ENCODE data around the gene CUBN.

Gene CUBN

GRCh38 chr10:16819436-16819835 is 310.2 kb downstream of the CUBN start:
- Histone ChIP-seq H3K36me3 (ENCODE audit: control insufficient read depth, insufficient read depth, low read length) (no peaks in the 10 kb centered on the region), H3K4me1 (ENCODE audit: control insufficient read depth, insufficient read depth, low read length) (peaks cover 5% of the 10 kb centered on the region), H3K4me3 (ENCODE audit: insufficient read depth, low read depth, low read length) (no peak overlapping the region), H3K27ac (ENCODE audit: insufficient read depth, low read depth, low read length, poor library complexity, severe bottlenecking) (no peak overlapping the region), H3K9me3 (ENCODE audit: control insufficient read depth, low read length) (peaks cover 8% of the 10 kb centered on the region), H3K27me3 (ENCODE audit: control insufficient read depth, insufficient read depth, low read length, poor library complexity, severe bottlenecking) (peaks cover 13% of the 10 kb centered on the region)
- WGBS, 2 experiments: 79 to 82% methylated on average over 2 to 3 of the region's 3 CpGs

DNA sequence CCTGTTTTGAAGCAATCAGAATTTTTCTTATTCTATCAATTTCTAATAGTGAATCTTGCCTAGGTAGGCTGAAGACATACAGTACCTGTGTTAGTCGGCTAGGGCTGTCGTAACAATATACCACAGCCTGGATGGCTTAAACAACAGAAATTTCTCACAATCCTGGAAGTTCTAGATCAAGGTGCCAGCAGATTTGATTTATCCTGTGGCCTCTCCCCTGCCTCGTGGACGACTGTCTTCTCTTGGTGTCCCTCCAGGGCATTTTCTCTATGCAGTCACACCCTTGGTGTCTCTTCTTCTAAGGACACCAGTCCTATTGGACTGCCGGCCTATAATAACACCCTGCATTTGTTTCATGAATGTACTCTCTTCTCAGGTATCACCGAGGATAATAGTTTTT is 310.6 kb downstream of the CUBN start:
- Histone ChIP-seq H3K27ac (ENCODE audit: insufficient read depth, low read depth, low read length, poor library complexity, severe bottlenecking) (no peak overlapping the region), H3K9me3 (ENCODE audit: control insufficient read depth, low read length) (peaks cover 8% of the 10 kb centered on the region), H3K27me3 (ENCODE audit: control insufficient read depth, insufficient read depth, low read length, poor library complexity, severe bottlenecking) (peaks cover 13% of the 10 kb centered on the region), H3K4me1 (ENCODE audit: control insufficient read depth, insufficient read depth, low read length) (peaks cover 5% of the 10 kb centered on the region), H3K4me3 (ENCODE audit: insufficient read depth, low read depth, low read length) (no peak overlapping the region), H3K36me3 (ENCODE audit: control insufficient read depth, insufficient read depth, low read length) (no peaks in the 10 kb centered on the region)
- 88 to 89% methylated on average over 6 of the region's 6 CpGs for whole genome bisulfite sequencing, 2 experiments

GRCh38 chr10:16817125-16818019 is 312.2 kb downstream of the CUBN start, which contains the start of gene RSU1:
Gene RSU1 (minus strand): TSS chr10:16817424. CDS start chr10:16817081, 343 bp downstream.
- Histone ChIP-seq H3K27ac (ENCODE audit: insufficient read depth, low read depth, low read length, poor library complexity, severe bottlenecking) (no peak within 1 kb of the TSS), H3K9me3 (ENCODE audit: control insufficient read depth, low read length) (peaks cover 3% of the 10 kb centered on the region), H3K4me3 (ENCODE audit: insufficient read depth, low read depth, low read length) (peak within 1 kb of the TSS; percentile 78), H3K36me3 (ENCODE audit: control insufficient read depth, insufficient read depth, low read length) (no peaks in the 10 kb centered on the region), H3K4me1 (ENCODE audit: control insufficient read depth, insufficient read depth, low read length) (peaks cover 5% of the 10 kb centered on the region), H3K27me3 (ENCODE audit: control insufficient read depth, insufficient read depth, low read length, poor library complexity, severe bottlenecking) (peaks cover 13% of the 10 kb centered on the region)
- WGBS, 2 experiments: 0% methylated on average over 65 of the region's 65 CpGs

- H3K36me3 ChIP-seq (ENCODE audit: control insufficient read depth, insufficient read depth, low read length): no peaks in the 10 kb centered on the region
- H3K27ac ChIP-seq (ENCODE audit: insufficient read depth, low read depth, low read length, poor library complexity, severe bottlenecking): no peak overlapping the region
- H3K4me3 ChIP-seq (ENCODE audit: insufficient read depth, low read depth, low read length): peak overlapping the region; percentile 78
- peaks cover 13% of the 10 kb centered on the region for H3K27me3 ChIP-seq (ENCODE audit: control insufficient read depth, insufficient read depth, low read length, poor library complexity, severe bottlenecking)
- H3K9me3 ChIP-seq (ENCODE audit: control insufficient read depth, low read length): no peaks in the 10 kb centered on the region
- 7 to 8% methylated on average over 12 of the region's 12 CpGs for WGBS, 2 experiments
- peaks cover 5% of the 10 kb centered on the region for H3K4me1 ChIP-seq (ENCODE audit: control insufficient read depth, insufficient read depth, low read length)
Measured at GRCh38 chr10:16816830-16817124, 312.8 kb downstream of the CUBN start.

- H3K36me3 ChIP-seq (ENCODE audit: control insufficient read depth, insufficient read depth, low read length): no peaks in the 10 kb centered on the region
- H3K27ac ChIP-seq (ENCODE audit: insufficient read depth, low read depth, low read length, poor library complexity, severe bottlenecking): no peak overlapping the region
- H3K4me1 ChIP-seq (ENCODE audit: control insufficient read depth, insufficient read depth, low read length): peaks cover 5% of the 10 kb centered on the region
- WGBS, 2 experiments: 80 to 88% methylated on average over 4 of the region's 4 CpGs
- peaks cover 13% of the 10 kb centered on the region for H3K27me3 ChIP-seq (ENCODE audit: control insufficient read depth, insufficient read depth, low read length, poor library complexity, severe bottlenecking)
- peak overlapping the region; percentile 78 for H3K4me3 ChIP-seq (ENCODE audit: insufficient read depth, low read depth, low read length)
- H3K9me3 ChIP-seq (ENCODE audit: control insufficient read depth, low read length): no peaks in the 10 kb centered on the region
Measured at GRCh38 chr10:16816171-16816570, 313.4 kb downstream of the CUBN start.

DNA sequence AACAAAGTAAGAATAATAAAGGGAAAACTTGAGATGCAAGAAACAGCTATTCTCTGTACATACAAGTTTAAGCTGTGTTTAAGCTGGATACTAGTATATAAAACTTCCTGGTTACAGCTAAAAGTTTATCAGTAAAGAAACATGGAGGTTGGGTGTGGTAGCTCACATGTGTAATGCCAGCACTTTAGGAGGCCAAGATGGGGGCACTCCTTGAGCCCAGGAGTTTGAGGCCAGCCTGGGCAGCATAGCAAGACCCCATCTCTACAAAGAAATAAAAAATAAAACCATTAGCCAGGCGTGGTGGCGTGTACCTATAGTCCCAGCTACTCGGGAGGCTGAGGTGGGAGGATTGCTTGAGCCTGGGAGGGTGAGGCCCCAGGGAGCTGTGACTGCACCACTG is 315.6 kb downstream of the CUBN start:
- Histone ChIP-seq H3K9me3 (ENCODE audit: control insufficient read depth, low read length) (no peaks in the 10 kb centered on the region), H3K27ac (ENCODE audit: insufficient read depth, low read depth, low read length, poor library complexity, severe bottlenecking) (no peak overlapping the region), H3K36me3 (ENCODE audit: control insufficient read depth, insufficient read depth, low read length) (no peaks in the 10 kb centered on the region), H3K4me1 (ENCODE audit: control insufficient read depth, insufficient read depth, low read length) (peaks cover 5% of the 10 kb centered on the region), H3K27me3 (ENCODE audit: control insufficient read depth, insufficient read depth, low read length, poor library complexity, severe bottlenecking) (peaks cover 7% of the 10 kb centered on the region), H3K4me3 (ENCODE audit: insufficient read depth, low read depth, low read length) (no peak overlapping the region)
- 91 to 99% methylated on average over 3 of the region's 3 CpGs for WGBS, 2 experiments

- Histone ChIP-seq H3K4me3 (ENCODE audit: insufficient read depth, low read depth, low read length) (no peak overlapping the region), H3K4me1 (ENCODE audit: control insufficient read depth, insufficient read depth, low read length) (peaks cover 5% of the 10 kb centered on the region), H3K27ac (ENCODE audit: insufficient read depth, low read depth, low read length, poor library complexity, severe bottlenecking) (no peak overlapping the region), H3K27me3 (ENCODE audit: control insufficient read depth, insufficient read depth, low read length, poor library complexity, severe bottlenecking) (no peaks in the 10 kb centered on the region), H3K36me3 (ENCODE audit: control insufficient read depth, insufficient read depth, low read length) (no peaks in the 10 kb centered on the region), H3K9me3 (ENCODE audit: control insufficient read depth, low read length) (no peaks in the 10 kb centered on the region)
- 97 to 98% methylated on average over 4 of the region's 4 CpGs for WGBS, 2 experiments
Measured at GRCh38 chr10:16812676-16813075, 316.9 kb downstream of the CUBN start.

GRCh38 chr10:16811765-16812164 is 317.8 kb downstream of the CUBN start:
- Histone ChIP-seq H3K4me3 (ENCODE audit: insufficient read depth, low read depth, low read length) (no peak overlapping the region), H3K27ac (ENCODE audit: insufficient read depth, low read depth, low read length, poor library complexity, severe bottlenecking) (no peak overlapping the region), H3K4me1 (ENCODE audit: control insufficient read depth, insufficient read depth, low read length) (peaks cover 5% of the 10 kb centered on the region), H3K36me3 (ENCODE audit: control insufficient read depth, insufficient read depth, low read length) (no peaks in the 10 kb centered on the region), H3K27me3 (ENCODE audit: control insufficient read depth, insufficient read depth, low read length, poor library complexity, severe bottlenecking) (no peaks in the 10 kb centered on the region), H3K9me3 (ENCODE audit: control insufficient read depth, low read length) (no peaks in the 10 kb centered on the region)
- WGBS, 2 experiments: 89 to 93% methylated on average over 6 of the region's 6 CpGs

DNA sequence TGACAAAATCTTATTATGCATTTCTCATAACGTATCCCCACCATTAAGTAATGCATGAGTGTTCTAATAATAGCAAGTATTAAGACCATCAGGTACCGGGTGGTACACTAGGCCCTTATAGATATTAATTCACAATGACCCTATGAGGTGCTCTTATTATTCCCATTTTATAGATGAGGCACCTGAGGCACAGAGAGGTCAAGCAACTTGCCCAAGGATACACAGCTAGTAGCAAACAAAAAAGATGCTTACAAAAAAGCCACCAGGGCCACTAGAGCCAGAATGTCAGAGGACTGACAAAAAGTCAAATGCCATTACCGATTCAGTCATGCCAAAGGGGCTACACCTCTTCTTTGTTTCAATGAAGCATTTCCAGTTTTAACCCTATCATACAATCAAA is 318.3 kb downstream of the CUBN start:
- Histone ChIP-seq H3K27me3 (ENCODE audit: control insufficient read depth, insufficient read depth, low read length, poor library complexity, severe bottlenecking) (no peaks in the 10 kb centered on the region), H3K36me3 (ENCODE audit: control insufficient read depth, insufficient read depth, low read length) (no peaks in the 10 kb centered on the region), H3K4me1 (ENCODE audit: control insufficient read depth, insufficient read depth, low read length) (peaks cover 3% of the 10 kb centered on the region), H3K9me3 (ENCODE audit: control insufficient read depth, low read length) (no peaks in the 10 kb centered on the region), H3K27ac (ENCODE audit: insufficient read depth, low read depth, low read length, poor library complexity, severe bottlenecking) (no peak overlapping the region), H3K4me3 (ENCODE audit: insufficient read depth, low read depth, low read length) (no peak overlapping the region)
- 81 to 83% methylated on average over 3 of the region's 3 CpGs for WGBS, 2 experiments

DNA sequence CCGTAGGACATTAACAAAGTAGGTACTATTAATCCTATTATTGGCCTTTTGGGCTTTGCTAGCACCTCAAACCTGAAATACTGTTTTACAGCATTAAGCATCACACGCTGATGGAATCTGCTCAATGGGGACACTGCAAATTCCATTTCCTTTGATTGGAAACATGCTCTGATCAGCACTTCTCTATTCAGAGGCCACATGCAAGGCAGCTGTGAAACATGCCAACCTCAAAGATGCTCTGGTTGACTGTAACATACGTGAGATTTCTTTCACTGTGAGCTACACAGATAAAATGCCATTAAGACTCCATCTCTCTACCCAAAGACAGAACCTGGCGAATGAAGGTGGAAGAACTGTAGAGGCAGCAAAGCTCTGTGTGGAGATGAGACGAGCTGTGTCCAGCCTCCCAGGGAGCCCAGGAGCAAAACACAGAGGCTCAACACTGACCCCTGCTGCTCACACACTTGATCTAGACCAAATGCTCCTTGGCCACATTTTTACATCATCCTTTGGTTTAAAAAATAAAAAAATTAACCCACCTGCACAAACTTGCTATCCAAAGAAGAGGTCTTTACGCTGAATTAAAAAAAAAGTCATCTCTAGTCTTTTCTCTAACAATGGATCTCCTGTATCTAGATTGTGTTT is 320.4 kb downstream of the CUBN start:
- no peaks in the 10 kb centered on the region for H3K36me3 ChIP-seq (ENCODE audit: control insufficient read depth, insufficient read depth, low read length)
- no peak overlapping the region for H3K27ac ChIP-seq (ENCODE audit: insufficient read depth, low read depth, low read length, poor library complexity, severe bottlenecking)
- 86 to 87% methylated on average over 6 of the region's 6 CpGs for WGBS, 2 experiments
- H3K4me1 ChIP-seq (ENCODE audit: control insufficient read depth, insufficient read depth, low read length): no peaks in the 10 kb centered on the region
- no peaks in the 10 kb centered on the region for H3K27me3 ChIP-seq (ENCODE audit: control insufficient read depth, insufficient read depth, low read length, poor library complexity, severe bottlenecking)
- no peak overlapping the region for H3K4me3 ChIP-seq (ENCODE audit: insufficient read depth, low read depth, low read length)
- H3K9me3 ChIP-seq (ENCODE audit: control insufficient read depth, low read length): no peaks in the 10 kb centered on the region

All from ectodermal cell (in vitro differentiated cells).